C4-2B (cell line): ENCODE data around the gene CDC42BPA.

Experiments
- CTCF ChIP-seq: fragments of 450-650 bp; conservative IDR thresholded peaks from 2 replicates; pipeline ENCODE4 v1.5.1; 2017; ENCODE audit warnings: mild to moderate bottlenecking
- ZFX ChIP-seq: fragments of 450-650 bp; IDR thresholded peaks from 2 replicates; pipeline ENCODE4 v1.6.1; 2017

- TF ChIP-seq CTCF (no peak), ZFX (no peak)
These were observed 344.3 kb downstream of the CDC42BPA start for GRCh38 chr1:226973898-226974543.
